Renal cortical epithelial cell (primary cell): ENCODE results near the gene PDZD7. TPM values are rescaled to one million over a fixed set of nuclear protein-coding genes. Genes with fewer than 3 reads are reported as not detected.
"Not testable (repeated sequence)": the region's sequence is repeated elsewhere in the genome, so short reads cannot be mapped to it uniquely, and the experiment has no call there.

Experiments used
- DNase-seq: peaks from one replicate; pipeline ENCODE4 v3.0.0-alpha.2; 2011; ENCODE audit warnings: low read depth
- total RNA-seq: library from RNA; depleted of rRNA; stranded (reverse); fragments of >200 nt; gene quantifications from 2 replicates; pipeline ENCODE4 v1.2.3, GENCODE V29; 2014

The PDZD7 gene
- total RNA-seq, 1 donor from 2014 or later: 1.3 TPM

DNA sequence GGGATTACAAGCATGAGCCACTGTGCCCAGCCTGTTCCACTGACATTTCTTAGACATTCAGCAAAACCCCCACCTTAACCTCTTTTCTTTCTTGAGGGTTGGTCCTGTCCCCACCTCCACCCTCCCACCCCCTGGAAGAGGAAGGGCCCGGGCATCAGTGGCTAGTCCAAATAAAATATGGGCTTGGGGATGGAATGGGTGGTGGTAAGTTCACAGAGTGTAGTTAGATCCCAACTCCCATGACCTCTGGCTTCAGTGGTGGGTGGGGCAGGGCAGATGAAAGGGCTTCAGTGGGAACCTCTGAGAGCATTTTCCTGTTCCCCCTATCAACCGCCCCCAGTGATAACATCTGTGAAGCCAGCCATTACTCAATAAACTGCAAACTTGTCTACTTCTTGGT, 9.9 kb upstream of the PDZD7 start:
- DNase-seq: no peak

- DNase-seq: no peak
These were observed 9.1 kb upstream of the PDZD7 start for GRCh38 chr10:101040061-101040460.

- DNase-seq: no peak
These were observed 7.6 kb upstream of the PDZD7 start for GRCh38 chr10:101038484-101038883.

GRCh38 chr10:101036726-101037125, 5.8 kb upstream of the PDZD7 start:
- DNase-seq: no peak

- DNase-seq: no peak
These were observed 5.2 kb upstream of the PDZD7 start for GRCh38 chr10:101035916-101036702.

GRCh38 chr10:101035314-101035713, 4.4 kb upstream of the PDZD7 start:
- DNase-seq: no peak

DNA sequence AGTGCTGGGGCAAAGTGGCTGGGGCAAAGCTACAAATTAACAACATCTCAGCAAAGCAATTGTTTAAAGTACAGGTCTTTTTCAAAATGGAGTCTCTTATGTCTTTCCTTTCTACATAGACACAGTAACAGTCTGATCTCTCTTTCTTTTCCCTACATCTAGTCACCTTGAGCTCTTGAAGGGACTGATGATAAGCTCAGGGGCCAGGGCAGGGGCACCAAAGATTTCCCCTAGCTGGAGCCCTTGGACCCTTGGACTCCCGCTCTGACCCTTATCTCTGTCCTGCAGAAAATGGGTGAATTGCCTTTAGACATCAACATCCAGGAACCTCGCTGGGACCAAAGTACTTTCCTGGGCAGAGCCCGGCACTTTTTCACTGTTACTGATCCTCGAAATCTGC, 3.5 kb upstream of the PDZD7 start:
- not testable (repeated sequence) for DNase-seq

DNA sequence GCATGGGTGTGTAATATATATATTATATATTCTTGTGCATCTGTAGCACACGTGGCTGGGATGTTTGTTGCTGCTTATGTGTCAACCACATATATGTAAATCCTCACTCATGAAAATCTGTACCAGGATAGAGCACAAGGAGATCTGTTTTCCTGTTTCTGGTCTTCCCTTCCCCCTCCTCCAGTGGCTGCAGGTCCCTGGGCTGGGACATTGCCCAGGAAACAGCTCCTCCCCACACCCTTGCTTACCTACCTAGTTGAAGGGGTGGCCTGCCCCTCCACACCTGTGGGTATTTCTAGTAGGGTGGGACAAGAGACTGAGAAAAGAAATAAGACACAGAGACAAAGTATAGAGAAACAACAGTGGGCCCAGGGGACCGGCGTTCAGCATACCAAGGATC, 2.3 kb upstream of the PDZD7 start:
- DNase-seq: no peak

GRCh38 chr10:101032637-101033224, 1.8 kb upstream of the PDZD7 start:
- peak; percentile 79 for DNase-seq

GRCh38 chr10:101031796-101032636, 1.1 kb upstream of the PDZD7 start:
- peak; percentile 13 for DNase-seq

- peak; percentile 43 for DNase-seq
These were observed 317 bp downstream of the PDZD7 start for GRCh38 chr10:101030496-101031127.

GRCh38 chr10:101029520-101030295, 1.2 kb downstream of the PDZD7 start:
- no peak for DNase-seq

- DNase-seq: peak; percentile 29
These were observed 2.2 kb downstream of the PDZD7 start for GRCh38 chr10:101028446-101029337.

DNA sequence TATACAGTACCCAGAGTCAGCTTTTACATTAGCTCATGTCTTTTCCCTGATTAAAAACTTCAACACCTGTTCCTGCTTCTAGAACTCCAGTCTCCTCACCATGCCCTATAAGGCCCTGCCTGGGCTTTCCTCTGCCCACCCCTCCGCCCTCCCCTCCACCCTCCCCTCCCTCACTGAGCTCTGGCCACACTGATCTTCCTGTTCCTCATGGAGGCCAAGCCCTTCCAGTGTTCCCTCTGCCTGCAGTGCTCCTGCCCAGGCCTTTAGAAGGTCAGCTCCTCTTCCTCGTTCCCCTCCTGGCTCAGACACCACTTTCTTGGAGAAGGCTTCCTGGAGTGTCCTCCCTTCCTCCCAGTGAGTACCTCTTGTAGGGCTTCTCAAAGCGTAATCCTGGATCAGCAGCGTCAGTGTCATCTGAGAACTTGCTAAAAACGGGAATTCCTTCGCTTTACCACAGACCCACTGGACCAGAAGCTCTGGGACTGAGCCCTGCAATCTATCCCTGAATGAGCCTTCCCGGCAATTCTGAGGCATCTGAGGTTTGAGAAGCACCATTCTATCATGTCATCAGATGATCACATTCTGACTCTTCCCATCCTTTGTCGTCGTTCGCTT, 3.7 kb downstream of the PDZD7 start:
- no peak for DNase-seq

- no peak for DNase-seq
These were observed 7.8 kb downstream of the PDZD7 start for GRCh38 chr10:101022967-101023705.

GRCh38 chr10:101021692-101022251, 9.2 kb downstream of the PDZD7 start:
- no peak for DNase-seq

GRCh38 chr10:101021239-101021638, 9.7 kb downstream of the PDZD7 start:
- no peak for DNase-seq

- no peak for DNase-seq
These were observed 10.4 kb downstream of the PDZD7 start for GRCh38 chr10:101020427-101021075.

DNA sequence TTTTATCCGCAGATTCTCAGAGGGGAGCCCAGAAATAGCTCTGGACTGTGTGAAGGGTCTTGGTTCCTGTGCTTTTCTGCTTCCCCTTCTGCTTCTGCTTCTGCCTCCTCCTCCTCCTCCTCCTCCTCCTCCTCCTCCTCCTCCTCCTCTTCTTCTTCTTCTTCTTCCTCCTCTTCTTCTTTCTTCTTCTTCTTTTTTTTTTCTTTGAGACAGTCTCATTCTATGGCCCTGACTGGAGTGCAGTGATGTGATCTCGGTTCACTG, 11.6 kb downstream of the PDZD7 start:
- DNase-seq: no peak
